ENCODE measurements around the gene GPC3. TPM values are rescaled to one million over a fixed set of nuclear protein-coding genes. Genes with fewer than 3 reads are reported as not detected.
A peak's percentile ranks its signal among the peaks of the same experiment; 100 is the strongest.
"Not testable (repeated sequence)": the region's sequence is repeated elsewhere in the genome, so short reads cannot be mapped to it uniquely, and the experiment has no call there.

GPC3 gene
- total RNA-seq, 2 donors from 2014 or later = 2.6 to 2.9 TPM

DNA sequence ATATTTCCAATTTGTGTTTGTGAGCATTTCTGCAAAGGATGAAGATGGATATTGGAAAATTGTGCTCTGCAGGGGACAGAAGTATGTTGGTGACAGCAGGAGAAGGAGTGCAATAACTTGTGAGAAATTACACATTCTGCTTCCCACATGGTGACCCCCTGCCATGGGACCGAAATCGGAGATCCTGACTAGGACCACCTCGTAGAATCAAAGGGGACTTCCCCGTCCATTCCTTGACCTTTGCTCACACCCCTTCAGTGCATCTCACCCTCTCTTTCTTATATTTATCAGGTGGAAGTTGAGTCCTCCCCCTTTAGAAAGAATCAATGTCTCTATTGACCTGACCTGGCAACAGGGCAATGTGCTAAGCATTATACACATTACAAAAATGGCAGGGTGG is 451.2 kb downstream of the GPC3 start:
- intact Hi-C loops (cut with DNase I, micrococcal nuclease) = no loop called here
- no peak for DNase-seq
- no peak for ATAC-seq

DNA sequence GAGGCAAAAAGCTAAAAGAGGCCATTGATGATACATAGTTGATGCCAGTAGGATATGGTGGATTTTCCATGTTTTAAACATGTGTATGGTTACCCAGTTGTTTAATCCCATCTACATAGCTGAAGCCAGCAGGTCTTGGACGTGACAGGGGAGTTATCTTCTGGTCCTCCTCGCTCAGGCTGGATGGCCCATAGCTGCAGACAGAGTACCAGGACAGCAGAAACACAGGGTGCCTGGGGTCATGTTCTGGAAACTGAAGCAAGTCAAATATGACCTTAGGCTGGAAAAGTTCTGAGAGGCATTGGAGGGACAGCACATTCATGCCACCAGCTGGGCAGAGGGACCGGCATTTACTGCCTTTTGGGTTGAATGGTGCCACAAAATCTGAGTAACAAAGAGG is 452.1 kb downstream of the GPC3 start:
- ATAC-seq = no peak
- DNase-seq = no peak
- intact Hi-C loops (cut with DNase I, micrococcal nuclease) = no loop called here

DNA sequence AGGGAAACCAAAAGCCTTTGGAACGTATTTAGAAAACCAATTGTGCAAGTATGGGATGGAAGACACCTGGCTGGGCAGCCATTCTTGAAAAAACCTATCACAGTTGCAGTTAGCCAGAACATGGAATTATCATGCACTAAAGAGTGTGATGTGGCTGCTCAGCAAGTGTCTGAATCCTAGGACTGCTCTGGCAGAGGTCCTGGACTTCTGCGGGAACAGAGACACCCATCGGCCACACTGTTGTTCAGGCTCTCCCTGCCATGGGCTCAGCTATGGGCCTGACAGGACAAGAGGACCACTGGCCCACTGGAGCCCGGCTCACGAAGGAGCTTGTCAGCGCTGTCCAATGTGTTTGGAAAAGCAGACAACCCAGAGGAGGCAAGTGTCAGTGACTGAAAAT is 454.4 kb downstream of the GPC3 start:
- intact Hi-C loops (cut with DNase I, micrococcal nuclease) = no loop called here
- DNase-seq = no peak
- ATAC-seq = no peak

DNA sequence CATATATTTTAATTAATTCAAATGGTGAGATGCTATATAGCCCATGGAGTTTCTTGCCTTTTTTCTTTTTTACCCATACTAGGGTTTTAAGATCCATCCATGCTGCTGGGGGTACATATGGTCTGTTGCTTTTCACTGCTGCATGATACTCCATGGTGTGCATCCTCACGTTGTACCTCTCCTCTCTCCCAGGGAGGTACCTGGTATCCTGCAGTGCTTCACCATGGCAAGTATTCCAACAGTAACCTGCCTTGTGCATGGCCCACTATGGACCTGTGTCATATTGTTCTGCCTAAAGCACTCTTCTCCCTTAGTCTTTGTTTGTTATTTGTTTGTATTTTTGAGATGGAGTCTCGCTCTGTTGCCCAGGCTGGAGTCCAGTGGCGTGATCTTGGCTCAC is 455.8 kb downstream of the GPC3 start:
- no peak for DNase-seq
- ATAC-seq = no peak
- intact Hi-C loops (cut with DNase I, micrococcal nuclease) = no loop called here

DNA sequence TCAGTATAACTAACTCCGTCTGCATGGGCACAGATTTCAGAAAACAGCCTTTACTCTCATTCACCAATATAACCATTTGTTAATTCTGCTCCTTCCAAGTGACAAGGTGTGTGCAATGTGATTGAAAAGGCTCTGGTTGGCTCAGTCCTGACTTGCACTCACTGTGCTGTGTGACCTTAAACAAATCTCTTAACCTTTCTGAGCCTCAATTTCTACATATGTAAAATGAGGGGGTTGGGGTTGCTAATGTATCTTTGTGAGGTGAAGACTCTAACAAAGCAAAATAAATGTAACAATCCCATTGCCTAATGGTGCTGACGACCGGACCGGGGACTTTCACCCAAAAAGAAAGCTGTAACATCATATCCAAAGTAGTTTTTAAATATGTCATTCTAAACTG is 457.6 kb downstream of the GPC3 start:
- ATAC-seq (no peak), DNase-seq (no peak)
- intact Hi-C loops (cut with DNase I, micrococcal nuclease) = no loop called here

DNA sequence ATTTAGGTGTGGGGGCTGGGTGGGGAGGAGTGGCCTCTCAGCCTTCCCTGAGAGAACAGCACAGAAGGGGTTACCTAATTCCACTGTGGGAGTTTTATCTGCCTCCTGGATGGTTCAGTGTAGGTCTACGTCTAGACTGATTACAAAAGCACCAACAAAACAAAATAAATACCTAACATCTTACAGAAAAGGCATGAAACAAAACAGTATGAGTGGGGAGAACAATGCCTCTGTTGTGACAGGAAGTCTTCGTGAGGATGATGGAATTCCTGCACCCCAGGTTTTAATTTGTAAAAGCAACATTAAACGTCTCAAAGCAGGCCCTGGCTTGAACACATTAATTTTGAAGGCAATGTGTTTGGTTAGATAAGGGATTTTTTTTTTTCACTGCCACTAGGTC is 458.0 kb downstream of the GPC3 start:
- DNase-seq (no peak), ATAC-seq (no peak)
- intact Hi-C loops (cut with DNase I, micrococcal nuclease) = no loop called here

DNA sequence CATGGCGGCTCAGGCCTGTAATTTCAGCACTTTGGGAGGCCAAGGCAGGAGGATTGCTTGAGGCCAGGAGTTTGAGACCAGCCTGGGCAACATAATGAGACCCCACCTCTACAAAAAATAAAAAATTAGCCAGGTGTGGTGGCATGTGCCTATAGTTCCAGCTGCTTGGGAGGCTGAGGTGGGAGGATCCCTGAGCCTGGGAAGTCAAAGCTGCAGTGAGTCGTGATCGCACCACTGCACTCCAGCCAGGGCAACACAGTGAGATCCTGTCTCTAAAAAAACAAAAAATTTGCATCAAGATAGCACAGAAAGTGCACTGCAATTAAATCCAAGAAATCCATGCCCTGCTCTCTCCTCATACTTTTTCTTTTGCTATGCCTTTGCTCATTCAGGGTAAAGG is 458.6 kb downstream of the GPC3 start:
- ATAC-seq; DNase-seq; intact Hi-C loops (cut with DNase I, micrococcal nuclease): not testable (repeated sequence)

DNA sequence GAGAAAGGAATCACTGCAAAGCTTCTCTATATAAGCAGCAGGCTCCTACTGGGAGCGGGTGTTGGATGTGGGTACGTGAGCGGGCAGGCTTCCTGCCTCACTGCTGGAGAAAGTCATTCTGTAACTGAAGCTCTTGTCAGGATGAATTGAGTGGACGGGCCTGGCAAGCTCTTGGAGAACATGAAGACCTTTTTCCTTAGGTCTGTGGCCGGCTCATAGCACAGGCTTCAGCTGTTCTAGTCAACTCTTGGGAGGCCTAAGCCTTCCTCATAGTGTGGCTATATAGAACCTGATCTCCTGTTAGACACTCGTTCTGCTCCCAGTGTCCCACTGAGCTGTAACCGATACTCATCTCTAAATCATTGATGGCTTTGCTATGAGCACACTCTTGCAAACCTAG is 461.9 kb downstream of the GPC3 start:
- DNase-seq (no peak), ATAC-seq (no peak)
- intact Hi-C loops (cut with DNase I, micrococcal nuclease) = no loop called here

DNA sequence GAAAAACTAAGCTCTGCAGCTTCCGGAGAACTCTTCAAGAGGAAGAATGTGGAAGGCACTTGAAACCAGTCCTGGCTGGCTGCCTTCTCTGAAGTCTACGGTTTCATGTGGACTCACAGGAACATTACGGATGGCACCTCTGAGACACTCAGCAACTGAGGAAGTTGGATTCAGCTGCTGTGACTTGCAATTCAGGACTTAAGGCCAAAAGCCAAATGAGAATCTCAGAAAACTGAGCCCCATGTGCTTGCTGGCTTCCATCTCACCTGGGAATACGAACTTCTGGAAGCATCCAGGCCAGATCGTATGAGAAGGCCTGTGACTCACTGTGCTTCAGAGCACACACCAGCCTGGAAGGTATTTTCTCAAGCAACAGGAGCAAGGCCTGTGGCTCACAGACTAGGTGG is 462.3 kb downstream of the GPC3 start:
- intact Hi-C loops (cut with DNase I, micrococcal nuclease) = no loop called here
- DNase-seq (no peak), ATAC-seq (no peak)

DNA sequence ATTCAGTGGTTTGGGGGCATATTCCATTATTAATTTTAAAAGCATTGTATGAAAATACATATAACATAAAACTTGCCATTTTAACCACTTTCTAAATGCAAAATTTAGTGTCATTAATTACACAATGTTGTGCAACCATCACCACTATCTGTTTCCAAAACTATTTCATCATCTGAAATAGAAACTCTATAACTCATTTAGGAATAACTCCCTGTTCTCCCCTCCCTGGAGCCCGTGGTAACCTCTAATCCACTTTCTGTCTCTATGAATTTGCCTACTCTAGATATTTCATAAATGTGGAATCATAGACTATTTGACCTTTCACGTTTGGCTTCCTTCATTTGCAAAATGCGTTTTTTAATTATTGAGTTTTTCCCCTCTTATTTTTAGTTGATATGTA is 468.7 kb downstream of the GPC3 start:
- DNase-seq (no peak), ATAC-seq (no peak)
- intact Hi-C loops (cut with DNase I, micrococcal nuclease) = no loop called here

DNA sequence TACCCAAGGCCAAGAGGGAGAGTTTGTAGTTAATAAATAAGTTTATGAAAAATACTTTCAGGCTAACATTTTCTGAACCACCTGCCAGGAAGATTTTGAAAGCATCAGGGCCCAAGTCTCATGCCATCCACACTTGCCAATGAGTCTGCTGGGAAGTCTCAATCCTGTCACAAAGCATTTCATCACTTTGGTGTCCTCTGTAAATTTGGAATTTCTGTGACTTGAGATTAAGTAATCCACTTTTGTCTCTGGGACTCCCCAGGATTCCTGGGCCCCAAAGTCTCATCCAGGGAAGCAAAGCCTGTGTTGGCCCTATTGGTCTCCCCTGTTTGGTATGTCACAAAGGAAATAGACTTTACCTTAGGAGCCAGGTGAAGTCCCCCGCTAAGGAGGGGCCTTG is 470.9 kb downstream of the GPC3 start:
- intact Hi-C loops (cut with DNase I, micrococcal nuclease) = no loop called here
- DNase-seq (no peak), ATAC-seq (no peak)

DNA sequence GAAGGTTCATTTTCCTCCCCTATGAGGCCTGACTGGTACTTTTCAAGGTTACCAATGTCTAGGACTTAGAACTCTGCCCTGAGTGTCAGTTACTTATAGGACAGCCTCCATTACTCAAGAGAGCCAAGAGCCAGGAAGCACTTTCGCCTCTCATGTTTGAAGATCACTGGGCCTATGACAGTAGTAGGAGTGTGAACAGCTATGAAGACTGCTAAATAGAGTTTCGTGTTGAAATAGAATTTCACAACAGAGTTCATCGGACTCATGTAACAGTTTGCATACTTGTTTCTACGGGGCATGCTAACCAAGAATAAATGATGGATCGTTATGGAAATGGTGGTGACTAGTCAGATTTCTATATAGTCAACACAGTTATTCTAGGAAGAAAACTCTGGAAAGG is 472.3 kb downstream of the GPC3 start:
- DNase-seq = no peak
- intact Hi-C loops (cut with DNase I, micrococcal nuclease) = no loop called here
- ATAC-seq = no peak

DNA sequence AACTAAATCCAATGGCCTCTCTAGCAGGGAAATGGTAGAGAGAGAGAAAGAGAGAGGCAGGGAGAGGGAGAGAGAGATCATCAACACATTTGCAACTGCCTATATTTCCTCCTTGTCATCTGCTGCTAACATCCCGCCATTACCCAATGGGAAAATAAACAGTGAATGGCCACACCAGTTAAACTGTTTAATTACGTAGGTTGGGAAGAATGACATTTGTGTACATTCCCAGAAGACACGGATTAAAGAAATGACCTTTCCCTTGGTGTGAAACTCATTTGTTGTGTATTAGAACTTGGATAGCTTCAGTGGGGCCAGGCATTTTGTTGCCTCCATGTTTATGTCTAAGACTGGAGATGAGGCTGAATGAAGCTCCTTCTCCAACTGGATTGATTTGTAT is 474.4 kb downstream of the GPC3 start:
- ATAC-seq (peak; percentile 26), DNase-seq (no peak)
- intact Hi-C loops (cut with DNase I, micrococcal nuclease) = no loop called here

DNA sequence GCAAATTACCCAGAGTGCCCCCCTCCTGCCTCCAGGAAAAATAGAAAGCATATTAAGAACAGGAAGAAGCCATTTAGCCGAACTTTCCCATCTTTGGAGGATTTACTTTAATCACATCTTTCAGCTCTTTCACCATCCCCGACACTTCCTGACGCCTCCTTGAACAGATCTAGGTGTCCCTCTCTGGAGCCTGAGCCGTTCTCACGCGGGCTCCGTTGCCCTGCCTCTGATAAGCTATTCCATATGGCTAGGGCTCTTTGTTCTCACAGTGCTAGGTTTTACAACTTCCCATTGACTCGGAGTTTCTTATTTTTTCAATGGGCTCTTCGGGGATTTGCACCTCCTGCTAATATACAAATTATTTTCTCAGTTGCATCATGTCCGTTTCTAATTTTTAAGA is 488.0 kb downstream of the GPC3 start:
- intact Hi-C loops (cut with DNase I, micrococcal nuclease) = no loop called here
- no peak for DNase-seq
- ATAC-seq = no peak

DNA sequence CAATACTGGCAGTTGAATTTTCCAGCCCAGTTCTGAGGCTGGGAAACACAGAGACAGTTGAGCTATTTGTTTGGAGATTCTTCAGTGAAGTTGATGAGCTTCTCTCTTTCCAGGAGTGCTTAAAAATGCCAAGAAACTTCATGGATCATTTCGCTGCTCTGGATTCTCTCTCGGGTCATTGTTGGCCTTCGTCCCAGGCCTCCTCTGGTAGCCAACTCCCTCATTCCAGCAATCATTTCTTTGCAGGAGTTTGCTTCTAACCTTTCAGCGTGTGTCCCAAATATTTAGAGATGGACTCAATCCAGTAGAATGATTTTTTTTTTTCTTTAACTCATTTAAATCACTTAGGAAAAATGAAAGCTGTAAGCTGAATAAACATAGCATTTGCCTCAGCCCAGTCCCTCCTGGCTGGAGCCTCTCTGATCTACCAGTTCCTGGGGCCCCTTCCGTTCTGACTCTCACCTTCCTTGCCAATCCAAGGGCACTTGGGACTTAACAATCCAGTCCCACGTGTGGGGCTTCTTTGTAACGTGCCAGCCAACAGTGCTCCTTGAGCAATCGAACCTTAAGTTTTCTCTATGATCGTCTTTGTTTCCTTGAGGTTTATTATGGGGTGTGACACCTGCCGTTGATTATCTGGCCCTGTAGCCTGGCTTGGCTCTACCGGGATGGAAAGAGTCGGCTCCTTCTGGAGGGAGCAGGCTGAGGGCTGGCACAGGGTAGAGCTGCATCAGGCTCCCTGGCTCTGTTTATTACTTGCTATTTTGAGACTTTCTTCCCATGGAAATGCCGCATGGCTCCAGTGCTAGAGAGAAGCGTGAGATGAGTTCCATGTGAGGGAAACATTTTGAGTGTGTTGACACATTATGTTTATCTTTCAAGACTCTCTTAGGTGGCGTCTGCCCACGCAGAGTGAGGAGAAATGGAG is 489.7 kb downstream of the GPC3 start:
- intact Hi-C loops (cut with DNase I, micrococcal nuclease) = no loop called here
- DNase-seq = peak; percentile 52 to 71
- peak; percentile 92 for ATAC-seq

DNA sequence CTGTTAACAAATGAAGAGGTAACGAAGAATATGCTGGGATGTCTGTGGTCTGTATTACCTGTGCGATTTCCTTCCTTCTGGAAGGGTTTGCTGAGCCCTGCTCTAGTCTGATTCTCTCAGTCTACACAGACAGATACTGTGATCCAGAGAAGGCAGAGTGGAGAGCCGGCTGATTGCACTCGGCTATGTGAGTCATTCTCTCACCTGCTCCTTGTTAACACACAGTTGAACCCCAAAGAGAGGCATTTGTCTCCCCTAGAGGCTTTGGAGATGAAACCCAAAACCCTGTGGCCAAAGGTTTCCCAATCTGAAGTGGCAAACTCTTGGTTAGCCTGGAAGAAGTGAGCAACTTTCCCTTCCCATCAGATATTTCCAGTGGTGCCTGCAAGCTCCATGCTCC is 492.0 kb downstream of the GPC3 start:
- intact Hi-C loops (cut with DNase I, micrococcal nuclease) = no loop called here
- ATAC-seq (no peak), DNase-seq (no peak)

DNA sequence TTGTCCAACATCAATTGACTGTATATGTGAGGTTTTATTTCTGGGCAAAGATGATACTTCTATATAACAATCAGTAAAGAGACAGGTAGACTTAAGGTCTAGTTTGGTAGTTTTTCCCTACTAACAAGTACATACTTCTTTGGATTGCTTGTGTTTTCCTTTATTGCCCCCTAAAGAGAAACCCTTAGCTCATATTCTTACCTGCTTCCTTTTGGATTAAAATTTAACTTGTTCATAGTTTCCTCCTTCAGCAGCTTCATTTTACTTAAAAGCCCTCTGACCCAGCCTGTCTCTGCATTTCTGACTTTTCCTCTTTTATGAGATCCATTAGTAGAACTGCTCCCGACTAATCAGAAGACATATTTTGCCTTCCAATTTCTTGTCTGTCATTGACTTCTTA is 494.4 kb downstream of the GPC3 start:
- DNase-seq (no peak), ATAC-seq (peak; percentile 58)
- intact Hi-C loops (cut with DNase I, micrococcal nuclease) = no loop called here
